HG02571 (cell line): ENCODE data around the gene DIAPH3.

Experiments used
- ATAC-seq: cut with Tn5 transposase; IDR thresholded peaks from one replicate; pipeline ENCODE4 v1.9.1; 2021; ENCODE audit warnings: mild to moderate bottlenecking, moderate library complexity; ENCODE audit not compliant: unreplicated experiment

The DIAPH3 gene

DNA sequence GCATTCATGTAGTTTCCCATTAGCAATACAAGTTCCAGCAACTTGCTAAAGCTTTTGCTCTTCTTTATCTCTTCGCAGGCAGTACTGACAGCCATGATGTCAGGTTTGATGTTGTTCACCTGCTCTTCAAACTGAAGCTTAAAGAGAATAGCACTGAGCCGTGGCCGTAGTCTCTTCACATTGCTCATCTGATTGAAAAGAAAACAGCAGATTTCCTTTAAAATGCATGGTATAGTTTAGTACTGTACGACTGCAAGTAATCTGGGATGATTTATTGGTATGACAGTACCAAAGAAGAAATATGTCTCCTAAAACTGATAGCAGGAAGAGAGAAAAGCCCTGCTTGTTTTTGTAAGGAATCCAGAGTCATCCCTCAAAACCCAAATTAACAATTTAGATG lies 284.4 kb downstream of the DIAPH3 start:
- ATAC-seq: no peak

DNA sequence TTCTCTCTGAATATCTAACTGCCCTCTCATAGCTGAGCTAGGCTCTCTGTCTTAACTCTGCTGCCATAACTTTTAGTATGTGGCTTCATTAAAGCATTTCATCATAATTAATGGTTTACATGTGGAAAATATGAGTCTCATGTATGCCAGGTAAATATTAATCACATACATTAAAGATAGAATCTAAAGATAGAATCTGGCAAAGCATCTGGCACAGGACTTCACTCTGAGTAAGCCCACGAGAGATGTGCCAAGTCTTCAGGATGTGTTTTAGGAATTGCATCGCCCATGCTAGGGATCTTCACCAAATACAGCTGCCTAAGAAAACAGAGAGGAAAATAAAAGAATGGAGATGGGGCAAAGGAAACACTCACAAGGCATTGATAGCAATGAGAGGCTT lies 285.8 kb downstream of the DIAPH3 start:
- ATAC-seq: no peak

GRCh38 chr13:59874973-59875372 lies 288.8 kb downstream of the DIAPH3 start:
- no peak for ATAC-seq

DNA sequence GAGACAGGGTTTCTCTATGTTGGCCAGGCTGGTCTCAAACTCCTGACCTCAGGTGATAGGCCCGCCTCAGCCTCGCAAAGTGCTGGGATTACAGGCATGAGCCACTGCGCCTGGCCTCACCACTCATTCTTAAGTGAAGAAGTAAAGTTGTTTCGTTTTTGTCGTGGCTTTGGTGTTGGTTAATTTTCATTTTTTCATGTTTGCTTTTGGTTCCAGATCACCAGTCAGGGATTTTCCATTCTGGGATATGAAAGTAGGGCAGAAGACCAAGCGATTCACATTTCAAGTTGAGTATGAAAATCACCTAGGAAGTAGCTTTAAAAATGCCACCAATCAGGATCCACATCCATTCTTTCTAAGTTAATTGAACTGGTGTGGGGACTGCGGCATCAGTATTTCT lies 289.9 kb downstream of the DIAPH3 start:
- ATAC-seq: no peak

GRCh38 chr13:59873309-59873708 lies 290.4 kb downstream of the DIAPH3 start:
- no peak for ATAC-seq

DNA sequence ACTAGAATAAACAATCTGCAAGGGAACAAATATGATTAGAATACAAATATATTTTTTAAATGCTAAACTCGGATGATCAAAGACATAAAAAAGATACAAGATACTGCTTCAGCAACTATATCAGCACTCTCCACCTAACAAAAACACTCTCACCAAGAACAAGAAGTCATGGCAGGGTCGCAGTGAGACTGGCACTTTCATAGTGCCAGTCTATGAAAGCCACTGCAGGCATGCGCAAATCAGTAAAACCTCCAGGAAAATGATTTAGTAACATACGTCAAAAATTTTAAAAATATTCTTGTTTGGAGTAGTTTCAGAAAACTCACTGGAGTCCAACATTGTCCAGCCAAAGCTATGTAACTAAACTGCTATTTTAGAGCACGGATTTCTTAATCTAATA lies 295.9 kb downstream of the DIAPH3 start:
- ATAC-seq: no peak

GRCh38 chr13:59865398-59865797 lies 298.3 kb downstream of the DIAPH3 start:
- ATAC-seq: no peak

- no peak for ATAC-seq
These were observed 300.1 kb downstream of the DIAPH3 start for GRCh38 chr13:59863621-59864020.

GRCh38 chr13:59861676-59862075 lies 302.1 kb downstream of the DIAPH3 start:
- ATAC-seq: no peak

DNA sequence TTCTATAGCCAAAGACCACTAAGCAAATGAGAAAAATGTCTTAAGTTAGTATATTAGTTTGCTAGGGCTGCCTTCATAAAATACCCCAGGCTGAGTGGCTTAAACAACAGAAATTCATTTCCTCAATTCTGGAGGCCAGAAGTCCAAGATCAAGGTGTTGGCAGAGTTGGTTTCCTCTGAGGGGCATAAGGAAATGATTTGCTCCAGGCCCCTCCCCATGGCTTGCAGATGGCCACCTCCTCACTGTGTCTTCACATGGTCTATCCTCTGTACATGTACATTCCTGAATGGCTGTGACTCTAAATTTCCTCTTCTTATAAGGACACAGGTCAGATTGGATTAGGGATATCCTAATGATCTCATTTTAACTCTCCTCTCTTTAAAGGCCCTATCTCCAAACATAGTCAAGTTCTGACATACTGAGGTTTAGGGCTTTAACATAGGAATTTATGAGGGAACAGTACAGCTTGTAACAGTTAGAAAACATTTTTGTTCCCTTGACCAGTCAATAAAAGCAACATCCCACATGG lies 307.4 kb downstream of the DIAPH3 start:
- no peak for ATAC-seq

DNA sequence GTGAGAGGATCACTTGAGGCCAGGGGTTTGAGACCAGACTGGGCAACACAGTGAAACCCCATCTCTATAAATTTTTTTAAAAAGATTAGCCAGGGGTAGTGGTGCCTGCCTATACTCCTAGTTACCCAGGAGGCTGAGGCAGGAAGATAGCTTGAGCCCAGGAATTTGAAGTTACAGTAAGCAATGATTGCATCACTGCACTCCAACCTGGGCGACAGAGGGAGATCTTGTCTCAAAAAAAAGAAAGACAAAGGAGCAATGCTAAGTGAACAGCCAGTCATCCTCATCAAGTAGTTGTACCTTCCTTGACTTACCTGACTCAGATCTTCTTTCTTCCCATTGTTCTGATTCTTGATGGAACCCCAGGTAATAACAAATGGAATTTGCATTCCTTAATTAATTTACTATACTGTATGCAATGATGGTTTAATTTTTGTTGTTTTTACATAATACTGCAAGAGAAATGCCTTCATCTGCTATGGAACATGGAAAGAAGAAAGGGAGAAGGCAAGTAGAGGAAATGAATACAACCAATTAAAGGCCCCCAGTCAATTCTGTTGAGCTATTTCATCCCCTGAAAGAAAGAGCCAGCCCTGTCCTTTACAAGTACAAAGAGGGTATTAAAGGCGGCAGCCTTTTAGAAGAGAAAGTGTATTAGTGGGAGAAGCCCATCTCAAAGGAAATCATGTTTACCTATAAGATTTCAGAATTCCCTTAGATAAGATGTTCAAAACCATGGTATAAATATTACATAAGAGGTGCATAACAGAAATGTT lies 316.7 kb downstream of the DIAPH3 start:
- no peak for ATAC-seq

- no peak for ATAC-seq
These were observed 320.7 kb downstream of the DIAPH3 start for GRCh38 chr13:59843040-59843439.

DNA sequence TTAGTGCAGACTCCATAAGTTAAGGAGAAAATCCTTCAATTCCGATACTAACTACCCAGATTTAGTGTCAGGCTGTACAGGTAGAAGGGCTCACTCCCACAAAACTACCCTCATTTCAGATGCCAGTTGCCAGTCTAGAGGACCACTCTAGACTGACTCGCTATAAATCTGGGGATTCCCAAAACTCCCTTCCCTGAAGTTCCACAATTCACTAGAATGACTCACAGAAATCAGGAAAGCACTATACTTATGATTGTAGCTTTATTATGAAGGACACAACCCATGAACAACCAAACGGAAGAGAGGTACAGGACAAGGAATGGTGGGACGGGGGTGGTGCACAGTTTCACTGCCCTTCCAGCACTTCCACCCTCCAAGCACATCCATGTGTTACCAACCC lies 321.2 kb downstream of the DIAPH3 start:
- no peak for ATAC-seq

- ATAC-seq: no peak
These were observed 324.5 kb downstream of the DIAPH3 start for GRCh38 chr13:59839186-59839585.

DNA sequence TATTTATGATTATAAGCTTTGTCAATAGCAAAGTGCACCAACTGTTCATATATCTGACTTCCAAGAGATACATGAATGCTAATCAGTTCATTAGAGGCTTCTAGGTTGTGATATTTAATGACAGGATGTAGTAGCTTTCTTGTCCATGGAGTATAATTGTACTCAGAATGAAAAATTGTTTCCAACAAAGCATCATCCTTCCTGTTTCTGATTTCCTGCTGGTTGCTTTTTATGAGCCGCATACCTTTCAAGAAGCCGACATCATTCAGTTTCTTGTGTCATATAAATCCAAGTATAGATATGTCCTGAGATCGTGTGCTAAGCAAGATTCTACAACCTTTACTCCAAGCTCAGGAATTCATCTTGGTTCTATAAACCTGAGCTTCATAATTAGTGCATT lies 326.6 kb downstream of the DIAPH3 start:
- no peak for ATAC-seq

DNA sequence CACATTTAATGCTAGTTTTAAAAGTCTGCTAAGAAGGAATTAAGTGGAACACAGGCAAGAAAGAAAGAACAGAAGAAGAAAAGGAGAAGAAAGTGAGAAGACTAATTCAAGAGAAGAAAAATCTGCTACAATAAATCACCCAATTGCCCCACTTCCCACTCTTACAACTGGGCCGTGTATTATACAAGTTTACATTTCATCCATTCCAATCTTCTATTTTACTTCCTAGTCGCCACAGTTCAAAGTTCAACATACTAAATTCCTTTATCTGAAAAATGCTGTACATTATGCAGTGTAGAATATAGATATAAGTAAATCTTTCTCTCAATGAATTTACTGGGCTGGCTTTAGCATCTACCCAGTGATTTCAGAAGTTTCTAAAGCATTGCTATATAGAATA lies 328.2 kb downstream of the DIAPH3 start:
- no peak for ATAC-seq

GRCh38 chr13:59834801-59835200 lies 328.9 kb downstream of the DIAPH3 start:
- no peak for ATAC-seq

GRCh38 chr13:59829690-59830089 lies 334.0 kb downstream of the DIAPH3 start:
- ATAC-seq: no peak

- no peak for ATAC-seq
These were observed 340.2 kb downstream of the DIAPH3 start for GRCh38 chr13:59823486-59823885.

DNA sequence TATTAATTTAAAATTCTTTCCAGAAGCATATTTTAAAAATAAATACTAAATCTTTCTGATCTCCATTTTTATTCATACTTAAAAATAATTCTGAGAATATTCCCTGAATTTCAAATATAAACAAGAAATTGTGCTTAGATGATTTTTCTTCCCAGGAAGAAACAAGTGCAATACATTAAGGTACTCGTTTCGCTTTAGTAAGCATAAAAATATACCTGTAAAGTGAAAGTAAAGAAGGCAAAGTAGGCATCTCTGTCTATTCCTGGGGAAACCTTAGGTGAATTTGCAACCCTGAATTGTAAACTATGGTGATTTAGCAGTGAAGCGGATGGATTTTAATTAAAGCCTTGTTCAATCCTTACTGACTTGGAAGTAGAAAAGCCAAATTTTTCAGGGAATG lies 354.2 kb downstream of the DIAPH3 start:
- ATAC-seq: no peak

DNA sequence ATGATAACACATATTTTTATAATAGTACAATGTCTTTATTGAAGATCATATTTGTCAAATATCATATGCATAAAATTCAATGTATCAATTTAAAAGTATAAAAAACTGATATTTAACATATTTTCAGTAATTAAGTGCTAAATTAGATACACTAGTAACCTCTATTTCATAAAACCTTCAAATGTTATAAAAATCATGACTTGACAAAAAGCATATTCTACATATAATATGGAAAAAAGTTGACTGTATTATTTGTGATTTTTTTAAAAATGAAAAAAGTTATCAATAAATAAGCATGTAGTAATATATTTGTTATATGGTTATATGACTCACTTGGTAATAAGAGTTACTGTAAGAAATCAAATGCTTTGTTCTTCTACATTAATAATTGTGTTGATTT lies 356.9 kb downstream of the DIAPH3 start:
- no peak for ATAC-seq

GRCh38 chr13:59801107-59801880 lies 362.4 kb downstream of the DIAPH3 start:
- ATAC-seq: no peak
